Skeletal muscle tissue (tissue), 4 donors: ENCODE data around the gene BTRC. TPM values are rescaled to one million over a fixed set of nuclear protein-coding genes. Genes with fewer than 3 reads are reported as not detected.
"Not testable (repeated sequence)": the region's sequence is repeated elsewhere in the genome, so short reads cannot be mapped to it uniquely, and the experiment has no call there.

Experiments used
- H3K27ac ChIP-seq: one replicate; pipeline ENCODE4 v1.7.0; 2013; ENCODE audit warnings: mild to moderate bottlenecking, low read depth, low read length, inconsistent platforms
- H3K27me3 ChIP-seq, 3 donors: one replicate each; pipeline ENCODE4 v1.7.0; 2013; ENCODE audit warnings: low read length in 3 of 3; ENCODE audit not compliant: control insufficient read depth in 3 of 3, insufficient read depth in 3 of 3
- H3K36me3 ChIP-seq, 3 donors: one replicate each; pipeline ENCODE4 v1.7.0; 2013; ENCODE audit warnings: low read length in 3 of 3; ENCODE audit not compliant: control insufficient read depth in 3 of 3, insufficient read depth in 3 of 3
- H3K4me1 ChIP-seq, 3 donors: one replicate each; pipeline ENCODE4 v1.7.0; 2013; ENCODE audit warnings: low read length in 3 of 3, mild to moderate bottlenecking in 3 of 3; ENCODE audit not compliant: control insufficient read depth in 3 of 3, insufficient read depth in 3 of 3
- H3K4me3 ChIP-seq, 3 donors: one replicate each; pipeline ENCODE4 v1.7.0; 2013; ENCODE audit warnings: low read length in 3 of 3
- H3K9ac ChIP-seq, 3 donors: one replicate each; pipeline ENCODE4 v1.7.0; 2013; ENCODE audit warnings: low read length in 3 of 3, mild to moderate bottlenecking in 3 of 3, moderate library complexity in 2 of 3, low read depth in 1 of 3
- H3K9me3 ChIP-seq, 3 donors: one replicate each; pipeline ENCODE4 v1.7.0; 2013; ENCODE audit warnings: low read length in 3 of 3; ENCODE audit not compliant: control insufficient read depth in 3 of 3
- total RNA-seq: library from RNA; depleted of rRNA; stranded (reverse); fragments of >200 nt; gene quantifications from one replicate; pipeline ENCODE4 v1.2.3, GENCODE V29; 2014
- donor health status: Osteomylitis.

BTRC gene
- total RNA-seq, 1 donor from 2014 or later = 19.8 TPM

GRCh38 chr10:101341438-101341837 lies 12.5 kb upstream of the BTRC start:
- H3K4me1 ChIP-seq = no peaks in the 10 kb centered on the region

DNA sequence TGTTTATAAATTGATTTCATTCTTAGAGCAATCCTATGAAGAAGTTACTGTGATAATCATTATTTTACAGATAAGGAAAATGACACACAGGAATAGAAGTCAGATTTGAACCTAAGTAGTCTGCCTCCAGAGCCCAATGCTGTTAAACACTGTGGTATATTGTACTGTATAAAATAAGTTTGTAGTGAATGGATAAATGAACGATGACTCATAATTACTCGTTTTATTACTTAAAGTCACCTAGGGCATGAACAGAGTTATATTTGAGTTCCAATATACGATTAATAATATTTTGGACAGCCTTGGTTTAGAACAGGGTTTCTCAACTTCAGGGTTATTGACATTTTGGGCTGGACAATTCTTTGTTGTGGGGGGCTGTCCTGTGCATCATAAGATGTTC lies 7.8 kb upstream of the BTRC start:
- H3K27ac ChIP-seq = no peak overlapping the region
- no peaks in the 10 kb centered on the region for H3K36me3 ChIP-seq
- H3K9me3 ChIP-seq = no peaks in the 10 kb centered on the region
- H3K9ac ChIP-seq = no peak overlapping the region
- no peaks in the 10 kb centered on the region for H3K4me1 ChIP-seq
- peaks cover 0 to 5% (median 0%) of the 10 kb centered on the region in 3 donors for H3K27me3 ChIP-seq
- no peak overlapping the region for H3K4me3 ChIP-seq

More at GRCh38 chr10:101341438-101341837, 12.5 kb upstream of the BTRC start:
- no peak overlapping the region for H3K27ac ChIP-seq
- no peaks in the 10 kb centered on the region for H3K36me3 ChIP-seq
- H3K27me3 ChIP-seq = peaks cover 0 to 5% (median 0%) of the 10 kb centered on the region in 3 donors
- no peak overlapping the region for H3K4me3 ChIP-seq
- H3K9me3 ChIP-seq = no peaks in the 10 kb centered on the region
- no peak overlapping the region for H3K9ac ChIP-seq

DNA sequence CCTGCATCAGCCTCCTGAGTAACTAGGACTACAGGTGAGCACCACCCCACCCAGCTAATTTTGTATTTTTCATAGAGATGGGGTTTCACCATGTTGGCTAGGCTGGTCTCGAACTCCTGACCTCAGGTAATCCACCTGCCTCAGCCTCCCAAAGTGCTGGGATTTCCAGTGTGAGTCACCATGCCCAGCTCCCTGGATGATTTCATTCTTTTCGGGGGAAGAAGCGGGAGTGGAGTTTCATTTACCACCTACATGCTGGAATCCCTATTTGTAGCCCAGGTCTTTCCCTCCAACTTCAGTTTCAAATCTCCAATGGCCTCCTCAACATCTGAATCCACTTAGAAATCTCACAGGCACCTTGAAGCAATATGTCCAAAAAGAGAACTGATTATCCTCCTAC lies 2.9 kb upstream of the BTRC start:
- no peaks in the 10 kb centered on the region for H3K36me3 ChIP-seq
- no peak overlapping the region for H3K4me3 ChIP-seq
- H3K9me3 ChIP-seq = no peaks in the 10 kb centered on the region
- H3K27me3 ChIP-seq = no peaks in the 10 kb centered on the region
- no peak overlapping the region for H3K9ac ChIP-seq
- H3K27ac ChIP-seq = no peak overlapping the region
- H3K4me1 ChIP-seq = peaks cover 9 to 15% (median 11%) of the 10 kb centered on the region in 3 donors

DNA sequence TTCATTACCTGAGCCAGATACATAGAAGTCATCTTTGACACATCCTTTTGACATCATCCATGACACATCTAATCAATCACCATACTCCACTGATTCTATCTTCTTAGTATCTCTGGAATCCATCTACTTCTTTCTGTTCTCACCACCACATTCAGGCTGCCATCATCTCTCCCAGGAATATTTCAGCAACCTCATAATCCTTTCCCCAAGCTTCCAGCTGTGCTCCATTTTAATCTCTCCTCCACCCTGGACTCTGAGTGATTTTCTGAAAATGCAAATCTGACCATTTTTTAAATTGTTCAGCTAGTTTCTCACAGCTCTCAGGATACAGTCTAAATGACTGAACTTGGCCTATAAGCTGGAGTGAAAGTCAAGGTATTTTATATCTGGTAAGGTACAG lies 2.5 kb upstream of the BTRC start:
- Histone ChIP-seq H3K4me3 (no peak overlapping the region), H3K27ac (no peak overlapping the region), H3K9me3 (no peaks in the 10 kb centered on the region), H3K4me1 (peaks cover 9 to 15% (median 11%) of the 10 kb centered on the region in 3 donors), H3K27me3 (no peaks in the 10 kb centered on the region), H3K36me3 (no peaks in the 10 kb centered on the region), H3K9ac (no peak overlapping the region)

DNA sequence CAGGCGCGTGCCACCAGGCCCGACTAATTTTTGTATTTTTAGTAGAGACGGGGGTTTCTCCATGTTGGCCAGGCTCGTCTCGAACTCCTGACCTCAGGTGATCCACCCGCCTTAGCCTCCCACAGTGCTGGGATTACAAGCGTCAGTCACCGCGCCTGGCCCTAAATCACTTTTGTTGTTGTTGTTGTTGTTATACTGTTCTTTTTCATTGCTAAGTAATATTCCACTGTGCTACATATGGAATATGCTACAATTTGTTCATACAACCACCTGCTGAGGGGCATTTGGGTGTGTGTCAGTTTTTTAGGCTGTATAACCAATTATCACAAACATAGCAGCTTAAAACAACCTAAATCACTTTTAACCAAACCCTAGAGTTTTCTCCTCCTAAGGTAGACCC lies 1.1 kb upstream of the BTRC start:
- not testable (repeated sequence) for H3K9ac ChIP-seq, H3K27me3 ChIP-seq, H3K4me3 ChIP-seq, H3K9me3 ChIP-seq, H3K36me3 ChIP-seq, H3K27ac ChIP-seq
- peaks cover 9 to 15% (median 11%) of the 10 kb centered on the region in 3 donors for H3K4me1 ChIP-seq

- peaks cover 14 to 21% (median 16%) of the 10 kb centered on the region in 3 donors for H3K4me1 ChIP-seq
- H3K4me3 ChIP-seq = peak overlapping the region; percentile 86 to 90 (median 87)
- H3K27me3 ChIP-seq = no peaks in the 10 kb centered on the region
- H3K27ac ChIP-seq = peak overlapping the region; percentile 87
- H3K9ac ChIP-seq = peak overlapping the region; percentile 75 to 91 (median 88)
- H3K9me3 ChIP-seq = no peaks in the 10 kb centered on the region
- no peaks in the 10 kb centered on the region for H3K36me3 ChIP-seq
Measured at GRCh38 chr10:101354328-101355071, 535 bp downstream of the BTRC start.

DNA sequence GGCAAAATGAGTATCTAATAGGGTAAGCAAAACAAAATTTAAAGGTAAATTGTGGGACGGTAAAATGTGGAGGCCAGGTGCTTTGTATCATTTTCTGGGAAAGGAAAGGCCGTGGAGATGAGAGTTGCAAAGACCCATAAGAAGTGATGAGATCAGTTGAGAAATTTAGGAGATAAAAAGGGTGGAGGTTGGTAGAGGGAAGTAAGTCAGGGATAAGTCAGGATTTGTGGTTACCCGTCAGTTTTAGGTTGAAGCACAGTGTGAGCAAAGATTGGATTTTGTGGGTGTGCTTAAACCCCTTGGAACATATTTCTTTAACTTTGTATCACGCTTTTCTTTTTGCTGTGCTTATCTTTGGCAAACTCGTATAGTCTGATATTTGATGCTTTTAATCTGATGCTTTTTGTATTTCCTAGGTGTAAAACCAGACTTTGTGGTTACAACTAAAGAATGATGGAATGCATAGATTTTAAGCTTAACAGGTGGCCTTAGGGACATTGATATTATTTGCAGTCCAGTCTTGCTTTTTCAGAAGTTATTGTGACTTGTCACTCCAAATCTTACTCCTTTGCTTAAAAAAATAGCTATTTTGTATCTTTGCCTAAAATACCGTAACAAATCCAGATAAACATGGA lies 1.2 kb downstream of the BTRC start:
- Histone ChIP-seq H3K4me3 (peak overlapping the region; percentile 86 to 90 (median 87)), H3K27me3 (no peaks in the 10 kb centered on the region), H3K27ac (peak overlapping the region; percentile 87), H3K36me3 (no peaks in the 10 kb centered on the region), H3K9me3 (no peaks in the 10 kb centered on the region), H3K4me1 (peaks cover 14 to 21% (median 16%) of the 10 kb centered on the region in 3 donors), H3K9ac (peak overlapping the region; percentile 75 to 91 (median 88))

GRCh38 chr10:101356132-101356531 lies 2.2 kb downstream of the BTRC start:
- Histone ChIP-seq H3K36me3 (no peaks in the 10 kb centered on the region), H3K27ac (no peak overlapping the region)

DNA sequence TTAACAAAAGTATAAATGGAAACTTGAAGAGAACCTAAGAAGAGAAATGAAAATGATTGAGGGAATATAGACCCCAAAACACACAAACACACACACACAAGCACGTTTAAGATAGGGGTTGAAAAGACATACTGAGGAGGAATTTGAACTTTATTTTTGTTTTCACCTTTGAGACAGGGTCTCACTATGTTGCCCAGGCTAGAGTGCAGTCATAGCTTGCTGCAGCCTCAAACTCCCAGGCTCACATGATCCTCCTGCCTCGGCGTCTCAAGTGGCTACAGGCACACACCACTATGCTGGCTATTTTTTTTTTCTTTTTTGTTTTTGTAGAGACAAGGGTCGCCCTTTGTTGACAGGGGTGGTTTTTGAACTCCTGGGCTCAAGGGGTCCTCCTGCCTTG lies 4.0 kb downstream of the BTRC start:
- H3K4me1 ChIP-seq = peaks cover 14 to 21% (median 16%) of the 10 kb centered on the region in 3 donors
- H3K36me3 ChIP-seq = no peaks in the 10 kb centered on the region
- H3K27ac ChIP-seq = no peak overlapping the region

More at GRCh38 chr10:101356132-101356531, 2.2 kb downstream of the BTRC start:
- H3K9me3 ChIP-seq = no peaks in the 10 kb centered on the region
- H3K4me3 ChIP-seq = no peak overlapping the region
- no peak overlapping the region for H3K9ac ChIP-seq
- H3K27me3 ChIP-seq = no peaks in the 10 kb centered on the region
- H3K4me1 ChIP-seq = peaks cover 14 to 21% (median 16%) of the 10 kb centered on the region in 3 donors

DNA sequence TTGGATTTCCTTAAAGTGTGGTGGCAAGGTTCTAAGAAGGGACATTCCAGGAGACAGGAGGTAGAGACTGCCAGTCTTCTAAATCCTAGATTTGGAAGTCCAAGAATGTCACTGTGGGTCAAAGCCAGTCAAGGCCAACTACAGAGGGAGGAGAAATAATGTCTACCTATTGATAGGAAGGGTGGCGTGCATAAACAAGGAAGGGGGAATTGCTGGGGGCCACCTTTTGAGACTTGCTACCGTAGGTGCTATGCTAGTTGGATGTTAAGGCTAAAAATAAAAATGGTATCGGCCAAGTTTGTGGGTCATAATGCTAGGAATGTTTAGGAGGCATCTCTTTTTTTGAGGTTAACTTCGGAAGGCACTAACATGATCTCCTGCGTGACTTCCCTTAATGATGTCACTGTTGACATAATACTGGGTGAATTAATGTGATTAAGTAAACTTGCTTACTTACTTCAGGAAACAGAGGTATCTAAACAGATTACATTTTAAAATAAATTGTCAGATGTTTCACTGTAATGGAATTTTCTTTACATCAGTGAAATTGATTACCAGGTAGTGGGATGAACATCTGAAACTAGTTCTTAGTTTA lies 4.8 kb downstream of the BTRC start:
- Histone ChIP-seq H3K4me1 (peaks cover 10 to 17% (median 14%) of the 10 kb centered on the region in 3 donors), H3K4me3 (no peak overlapping the region), H3K27me3 (no peaks in the 10 kb centered on the region), H3K36me3 (no peaks in the 10 kb centered on the region), H3K9me3 (no peaks in the 10 kb centered on the region), H3K9ac (no peak overlapping the region), H3K27ac (no peak overlapping the region)

More for the DNA sequence above, 4.0 kb downstream of the BTRC start:
- H3K27me3 ChIP-seq = no peaks in the 10 kb centered on the region
- H3K4me3 ChIP-seq = no peak overlapping the region
- H3K9ac ChIP-seq = no peak overlapping the region
- no peaks in the 10 kb centered on the region for H3K9me3 ChIP-seq
